Astrocyte (in vitro differentiated cells and primary cell): ENCODE results near the gene MYCBPAP.

Experiments used
- EZH2 ChIP-seq: IDR thresholded peaks from 2 replicates; pipeline ENCODE4 v1.6.1; 2012; ENCODE audit warnings: mild to moderate bottlenecking, low read length, inconsistent platforms; ENCODE audit not compliant: insufficient read depth
- TF ChIP-seq, protein P1 (sequence below): IDR thresholded peaks from 2 replicates; pipeline ENCODE4 v1.5.1; 2011; ENCODE audit warnings: low read depth, mild to moderate bottlenecking, inconsistent platforms, low read length, moderate library complexity; ENCODE audit not compliant: insufficient read depth

DNA sequence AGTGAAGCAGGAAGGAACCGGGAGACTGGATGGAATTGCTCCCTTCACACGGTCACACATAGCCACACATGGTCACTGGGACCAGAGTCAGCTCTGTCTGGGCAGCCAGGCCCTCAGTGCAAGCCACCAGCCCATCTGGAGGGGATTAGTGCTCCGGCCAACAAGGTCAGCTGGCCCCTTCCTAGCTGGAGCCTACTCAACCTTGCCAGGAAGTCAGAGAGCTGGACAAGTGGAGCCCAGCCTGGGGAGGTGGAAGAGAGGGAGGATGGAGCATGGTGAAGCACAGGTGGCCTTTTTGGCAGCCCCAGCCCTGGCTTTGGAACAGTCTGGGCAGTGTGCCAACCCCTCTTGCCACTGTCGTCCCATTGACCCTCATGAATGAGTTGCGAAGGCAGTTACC is 48.6 kb downstream of the MYCBPAP start:
- TF ChIP-seq, protein P1, sequence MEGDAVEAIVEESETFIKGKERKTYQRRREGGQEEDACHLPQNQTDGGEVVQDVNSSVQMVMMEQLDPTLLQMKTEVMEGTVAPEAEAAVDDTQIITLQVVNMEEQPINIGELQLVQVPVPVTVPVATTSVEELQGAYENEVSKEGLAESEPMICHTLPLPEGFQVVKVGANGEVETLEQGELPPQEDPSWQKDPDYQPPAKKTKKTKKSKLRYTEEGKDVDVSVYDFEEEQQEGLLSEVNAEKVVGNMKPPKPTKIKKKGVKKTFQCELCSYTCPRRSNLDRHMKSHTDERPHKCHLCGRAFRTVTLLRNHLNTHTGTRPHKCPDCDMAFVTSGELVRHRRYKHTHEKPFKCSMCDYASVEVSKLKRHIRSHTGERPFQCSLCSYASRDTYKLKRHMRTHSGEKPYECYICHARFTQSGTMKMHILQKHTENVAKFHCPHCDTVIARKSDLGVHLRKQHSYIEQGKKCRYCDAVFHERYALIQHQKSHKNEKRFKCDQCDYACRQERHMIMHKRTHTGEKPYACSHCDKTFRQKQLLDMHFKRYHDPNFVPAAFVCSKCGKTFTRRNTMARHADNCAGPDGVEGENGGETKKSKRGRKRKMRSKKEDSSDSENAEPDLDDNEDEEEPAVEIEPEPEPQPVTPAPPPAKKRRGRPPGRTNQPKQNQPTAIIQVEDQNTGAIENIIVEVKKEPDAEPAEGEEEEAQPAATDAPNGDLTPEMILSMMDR, result no peak
- no peak for TF ChIP-seq EZH2
